Measurements from ENCODE around the gene ADA.

Gene ADA

DNA sequence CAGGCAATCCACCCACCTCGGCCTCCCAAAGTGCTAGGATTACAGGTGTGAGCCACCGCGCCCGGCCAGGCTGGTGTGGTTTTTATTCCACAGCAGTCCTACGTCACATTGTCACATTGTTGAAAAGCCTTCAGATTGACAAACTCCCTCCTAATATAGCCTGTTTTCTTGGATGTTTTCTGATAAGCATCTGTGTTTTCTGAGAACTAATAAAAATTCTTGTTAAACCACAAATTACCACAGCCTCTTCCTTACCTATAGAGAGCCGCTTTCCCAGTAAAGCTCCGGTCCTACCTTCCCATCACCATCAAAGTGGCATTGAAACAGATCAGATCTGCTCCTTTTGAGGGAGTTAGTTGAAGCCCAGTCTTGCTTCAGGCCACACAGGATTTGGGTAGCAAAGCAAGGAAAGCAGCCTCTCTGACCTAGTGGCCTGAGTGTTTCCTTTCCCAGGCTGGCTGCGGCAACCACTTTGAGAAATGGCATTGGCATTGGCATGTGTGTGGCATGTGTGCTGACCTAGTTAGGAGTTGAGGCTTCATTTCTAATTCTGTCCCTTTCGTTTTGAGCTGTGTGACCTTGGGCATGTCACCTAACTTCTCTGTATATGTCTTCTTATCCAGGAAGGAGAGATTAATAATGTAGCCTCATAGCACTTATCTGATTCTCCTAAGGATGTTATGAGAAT is 70.8 kb downstream of the ADA start:
- no peak for DNase-seq (ENCODE audit: low read depth)

DNA sequence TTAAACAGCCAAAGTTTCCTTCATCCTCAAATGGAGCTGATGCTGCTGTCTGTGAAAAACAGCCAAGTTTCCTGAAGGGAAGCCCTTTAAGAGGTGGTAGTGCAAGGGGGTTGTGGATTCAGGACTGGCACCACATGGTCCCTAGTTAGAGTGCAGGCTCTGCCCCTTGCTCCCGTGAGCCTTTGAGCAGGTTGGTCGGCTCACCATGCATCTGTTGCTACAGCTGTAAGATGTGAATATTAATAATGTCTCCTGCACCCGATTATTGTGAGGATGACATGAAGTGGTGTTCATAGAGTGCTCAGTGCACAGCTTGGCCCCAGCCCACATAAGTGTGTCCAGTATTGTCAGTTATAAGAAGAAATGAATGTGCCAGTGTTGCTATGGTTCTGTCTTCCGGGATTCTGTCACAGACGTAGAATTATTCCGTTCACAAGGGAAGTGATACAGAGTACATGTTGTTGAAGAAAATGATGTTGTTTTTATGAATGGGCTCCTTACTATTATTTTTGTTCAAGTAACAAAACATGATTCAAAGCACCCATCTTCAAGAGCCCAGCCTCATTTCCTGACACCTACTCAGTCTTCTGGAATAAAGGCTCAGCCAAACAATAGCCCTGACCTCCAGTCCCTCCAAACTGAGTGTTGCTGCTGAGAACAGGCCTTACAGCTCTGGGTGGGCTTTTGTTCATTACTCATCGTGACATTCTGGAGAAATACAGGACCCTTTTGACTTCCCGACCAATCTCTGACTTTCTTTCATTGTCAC is 72.0 kb downstream of the ADA start:
- DNase-seq (ENCODE audit: low read depth), result no peak

GRCh38 chr20:44576297-44576696 is 75.2 kb downstream of the ADA start:
- DNase-seq (ENCODE audit: low read depth), result no peak

DNA sequence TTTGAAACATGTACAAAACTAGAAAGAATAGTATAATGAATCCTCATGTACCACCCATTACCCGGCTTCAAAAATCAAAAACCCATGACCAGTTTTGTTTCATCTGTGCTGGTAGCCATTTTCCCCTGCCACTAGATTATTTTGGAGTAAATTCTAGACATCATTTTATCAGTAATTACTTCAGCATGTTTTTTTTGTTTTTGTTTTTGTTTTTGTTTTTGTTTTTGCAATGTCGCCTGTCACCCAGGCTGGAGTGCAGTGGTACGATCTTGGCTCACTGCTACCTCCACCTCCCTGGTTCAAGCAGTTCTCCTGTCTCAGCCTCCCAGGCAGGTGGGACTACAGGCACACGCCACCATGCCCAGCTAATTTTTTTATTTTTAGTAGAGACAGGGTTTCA is 77.1 kb downstream of the ADA start:
- DNase-seq (ENCODE audit: low read depth), result no peak

DNA sequence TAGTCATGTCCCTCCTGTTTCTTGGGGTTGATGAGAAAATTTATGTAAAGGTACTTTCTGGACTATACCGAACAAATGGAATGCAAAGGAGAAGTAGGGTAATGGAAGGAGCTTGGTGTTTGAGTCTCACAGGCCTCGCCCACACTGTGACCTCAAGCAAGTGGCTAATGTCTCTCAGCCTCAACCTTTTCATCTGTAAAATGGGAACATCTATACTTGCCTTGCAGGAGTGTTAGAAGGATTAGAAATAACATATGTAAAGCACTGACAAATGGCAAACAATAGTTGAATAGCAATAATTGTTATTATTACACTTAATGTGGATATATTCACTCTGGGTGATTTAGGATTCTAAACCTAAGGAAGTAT is 78.0 kb downstream of the ADA start:
- DNase-seq (ENCODE audit: low read depth), result no peak

GRCh38 chr20:44572551-44573500 is 78.7 kb downstream of the ADA start:
- no peak for DNase-seq (ENCODE audit: low read depth)

- DNase-seq (ENCODE audit: low read depth), result no peak
Observed at GRCh38 chr20:44571362-44571988, 80.0 kb downstream of the ADA start.

GRCh38 chr20:44570367-44570766 is 81.1 kb downstream of the ADA start:
- DNase-seq (ENCODE audit: low read depth), result no peak
